Medulla oblongata (tissue), 1 donor: Measurements from ENCODE around the gene EMILIN2.
"Not testable (repeated sequence)": the region's sequence is repeated elsewhere in the genome, so short reads cannot be mapped to it uniquely, and the experiment has no call there.

Source experiments
- DNase-seq: peaks from one replicate; pipeline ENCODE4 v3.0.0-alpha.2; 2015; ENCODE audit errors: extremely low spot score

The EMILIN2 gene

DNA sequence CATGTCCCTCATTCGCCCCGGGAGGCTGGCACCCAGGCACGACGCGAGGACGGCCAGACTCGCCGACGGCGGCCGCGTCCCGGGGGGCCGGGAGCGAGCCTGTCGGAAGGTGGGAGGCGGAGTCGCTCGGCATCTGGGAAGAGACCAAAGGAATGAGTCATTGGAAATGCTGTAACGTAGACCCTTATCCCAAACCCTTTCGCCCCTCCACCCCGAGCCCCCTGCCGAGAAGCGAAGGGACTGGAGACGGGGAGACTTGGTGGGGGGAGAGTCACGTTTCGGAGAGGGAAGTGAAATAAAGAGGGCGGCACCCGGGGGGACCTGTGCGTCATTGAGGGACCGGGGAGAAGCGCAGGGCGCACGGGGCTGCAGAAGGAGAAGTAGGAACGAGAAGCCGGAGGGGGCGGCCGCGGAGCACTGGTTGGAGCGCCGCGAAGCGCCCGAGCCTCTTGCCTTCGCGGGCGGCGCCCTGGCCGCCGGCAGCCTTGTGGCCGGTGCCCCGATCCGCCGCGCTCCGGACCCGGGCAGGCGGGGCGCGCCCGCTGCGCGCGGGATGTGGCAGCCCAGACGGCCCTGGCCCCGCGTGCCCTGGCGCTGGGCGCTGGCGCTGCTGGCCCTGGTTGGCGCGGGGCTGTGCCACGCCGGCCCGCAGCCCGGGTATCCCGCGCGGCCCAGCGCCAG is at the start of gene EMILIN2:
Gene EMILIN2, plus strand, starts transcription at position 371 of the 681 bp plus-strand sequence. Its CDS starts 183 bp downstream, at position 554.
- DNase-seq, result no peak

DNA sequence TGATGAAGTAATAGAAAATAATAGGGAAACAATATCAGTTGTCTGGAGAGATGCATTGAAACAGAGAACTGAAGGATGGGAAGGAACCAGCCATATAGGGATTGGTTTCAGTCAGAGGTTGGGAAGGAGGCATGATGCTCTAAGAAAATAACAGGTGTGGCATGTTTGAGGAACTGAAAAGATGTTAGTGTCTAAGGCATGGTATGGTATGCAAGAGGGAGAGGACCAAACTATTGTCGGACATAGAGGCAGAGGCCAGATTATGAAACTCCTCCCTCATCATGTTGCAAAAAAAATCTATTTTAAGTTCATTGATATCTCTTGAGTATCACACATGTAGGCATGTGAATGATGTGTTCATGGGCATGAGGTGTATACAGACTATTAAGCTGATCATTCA is 48.9 kb upstream of the EMILIN2 start:
- DNase-seq, result no peak

DNA sequence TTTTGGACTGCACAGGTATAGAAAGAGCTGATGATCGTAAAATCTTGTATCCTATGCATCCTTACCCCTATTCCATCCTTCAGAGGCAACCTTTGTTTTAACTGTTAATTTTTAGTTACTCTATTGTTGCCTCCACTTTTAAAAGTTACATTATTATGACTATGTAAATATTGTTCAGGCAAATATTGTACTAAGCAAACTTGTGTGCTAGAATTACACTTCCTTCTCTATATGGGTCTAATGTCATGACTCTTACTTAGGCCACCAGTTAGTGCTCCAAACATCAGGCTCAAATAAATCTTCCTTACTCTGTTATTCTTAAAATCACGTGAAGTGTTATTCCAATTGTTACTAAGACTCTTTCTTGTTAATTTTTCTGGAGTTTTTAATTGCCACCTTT is 47.4 kb upstream of the EMILIN2 start:
- no peak for DNase-seq

DNA sequence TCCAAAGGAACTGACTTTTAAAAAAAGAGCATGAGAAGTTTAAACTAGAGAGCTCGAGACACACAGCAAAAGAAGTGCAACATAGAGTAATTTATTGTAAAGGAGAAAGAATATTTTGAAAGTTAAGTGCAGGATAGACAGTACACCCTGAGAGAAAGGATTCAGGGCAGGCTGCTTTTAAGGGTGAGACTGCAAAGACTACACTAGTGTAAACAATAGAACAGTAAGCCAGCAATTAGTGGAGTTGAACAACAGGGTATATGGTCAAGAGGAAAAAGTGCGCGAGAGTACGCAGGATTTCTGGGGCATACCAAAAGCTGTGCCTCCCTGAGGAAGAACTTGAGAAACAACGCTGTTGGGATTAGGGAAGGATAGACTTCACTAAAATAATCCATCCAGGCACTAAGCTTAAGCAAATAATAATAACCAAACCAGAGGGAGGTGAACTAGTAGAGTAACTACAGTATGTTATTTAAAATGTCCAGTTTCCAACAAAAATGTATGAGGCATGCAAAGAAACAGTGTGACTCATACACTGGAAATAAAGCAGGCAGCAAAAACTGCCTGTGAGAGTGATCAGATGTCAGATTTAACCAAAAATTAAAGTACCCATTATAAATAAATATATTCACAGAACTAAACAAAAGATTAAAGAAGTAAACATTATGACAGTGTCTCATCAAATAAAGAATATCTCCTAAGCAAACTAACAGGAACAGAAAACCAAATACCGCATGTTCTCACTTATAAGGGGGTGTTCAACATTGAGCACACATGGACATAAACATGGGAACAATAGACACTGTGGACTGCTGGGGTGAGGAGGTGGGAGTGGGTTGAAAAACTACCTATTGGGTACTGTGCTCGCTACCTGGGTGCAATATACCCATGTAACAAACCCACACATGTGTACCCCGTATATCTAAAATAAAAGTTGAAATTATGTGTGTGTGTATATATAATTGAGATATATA is 40.5 kb upstream of the EMILIN2 start:
- no peak for DNase-seq

DNA sequence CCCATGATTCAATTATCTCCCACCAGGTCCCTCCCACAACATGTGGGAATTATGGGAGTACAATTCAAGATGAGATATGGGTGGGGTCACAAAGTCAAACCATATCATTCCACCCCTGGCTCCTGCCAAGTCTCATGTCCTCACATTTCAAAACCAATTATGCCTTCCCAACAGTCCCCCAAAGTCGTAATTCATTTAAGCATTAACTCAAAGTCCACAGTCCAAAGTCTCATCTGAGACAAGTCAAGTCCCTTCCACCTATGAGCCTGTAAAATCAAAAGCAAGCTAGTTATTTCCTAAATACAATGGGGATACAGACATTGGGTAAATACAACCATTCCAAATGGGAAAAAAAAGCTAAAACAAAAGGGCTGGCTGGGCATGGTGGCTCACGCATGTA is 38.2 kb upstream of the EMILIN2 start:
- not testable (repeated sequence) for DNase-seq

DNA sequence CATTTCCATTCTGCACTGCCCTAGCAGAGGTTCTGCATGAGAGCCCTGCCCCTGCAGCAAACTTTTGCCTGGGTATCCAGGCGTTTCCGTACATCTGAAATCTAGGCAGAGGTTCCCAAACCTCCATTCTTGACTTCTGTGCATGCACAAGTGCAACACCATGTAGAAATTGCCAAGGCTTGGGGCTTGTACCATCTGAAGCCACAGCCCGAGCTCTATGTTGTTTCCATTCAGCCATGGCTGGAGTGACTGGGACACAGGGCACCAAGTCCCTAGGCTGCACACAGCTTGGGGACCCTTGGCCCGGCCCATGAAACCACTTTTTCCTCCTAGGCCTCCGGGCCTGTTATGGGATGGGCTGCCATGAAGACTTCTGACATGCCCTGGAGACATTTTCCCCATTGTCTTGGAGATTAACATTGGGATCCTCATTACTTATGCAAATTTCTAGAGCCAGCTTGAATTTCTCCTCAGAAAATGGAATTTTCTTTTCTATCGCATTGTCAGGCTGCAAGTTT is 37.1 kb upstream of the EMILIN2 start:
- DNase-seq, result not testable (repeated sequence)

DNA sequence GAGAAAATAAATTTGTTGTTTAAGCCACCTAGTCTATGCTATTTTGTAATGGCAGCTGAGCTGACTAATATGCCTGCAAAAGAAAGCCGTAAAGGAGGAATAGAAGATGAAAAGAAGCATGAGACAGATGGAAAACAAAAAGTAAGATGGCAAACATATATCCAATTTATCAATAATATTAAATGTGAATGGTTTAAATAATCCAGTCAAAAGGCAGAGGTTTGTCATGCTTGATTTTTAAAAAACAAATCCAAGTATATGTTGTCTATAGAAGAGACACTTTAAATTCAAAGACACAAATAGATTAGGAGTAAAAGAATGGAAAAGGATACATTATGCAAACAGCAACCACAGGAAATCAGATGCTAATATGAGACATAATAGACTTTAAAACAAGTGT is 35.4 kb upstream of the EMILIN2 start:
- no peak for DNase-seq

DNA sequence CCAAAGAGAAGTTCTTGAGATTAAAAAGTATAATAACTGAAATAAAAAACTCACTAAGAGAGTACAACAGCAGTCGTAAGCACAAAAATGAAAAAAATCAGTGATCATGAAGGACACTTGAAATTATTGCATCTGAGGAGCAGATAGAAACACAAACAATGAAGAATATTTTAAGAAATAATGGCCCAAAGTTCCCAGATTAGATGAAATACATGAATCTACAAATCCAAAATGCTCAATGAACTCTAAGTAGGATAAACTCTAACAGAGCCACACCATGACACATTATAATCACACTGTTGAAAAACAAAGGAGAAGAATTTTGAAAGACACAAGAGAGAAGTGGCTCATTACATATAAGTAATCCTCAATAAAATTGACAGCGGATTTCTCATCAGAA is 31.9 kb upstream of the EMILIN2 start:
- no peak for DNase-seq

DNA sequence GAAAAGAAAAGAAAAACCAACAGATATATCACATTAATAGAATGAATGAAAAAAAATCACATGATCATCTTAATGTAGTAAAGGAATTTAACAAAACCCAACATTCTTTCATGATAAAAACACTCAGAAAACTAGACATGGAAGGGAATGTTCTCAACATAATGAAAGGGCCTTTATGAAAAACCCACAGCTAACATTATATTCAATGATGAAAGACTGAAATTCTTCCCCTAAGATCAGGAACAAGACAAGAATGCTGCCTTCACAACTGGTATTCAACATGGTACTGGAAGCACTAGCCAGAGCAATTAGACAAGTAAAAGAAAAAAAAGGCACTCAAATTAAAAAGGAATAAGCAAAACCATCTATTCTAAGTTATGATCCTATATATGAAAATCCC is 28.5 kb upstream of the EMILIN2 start:
- no peak for DNase-seq

DNA sequence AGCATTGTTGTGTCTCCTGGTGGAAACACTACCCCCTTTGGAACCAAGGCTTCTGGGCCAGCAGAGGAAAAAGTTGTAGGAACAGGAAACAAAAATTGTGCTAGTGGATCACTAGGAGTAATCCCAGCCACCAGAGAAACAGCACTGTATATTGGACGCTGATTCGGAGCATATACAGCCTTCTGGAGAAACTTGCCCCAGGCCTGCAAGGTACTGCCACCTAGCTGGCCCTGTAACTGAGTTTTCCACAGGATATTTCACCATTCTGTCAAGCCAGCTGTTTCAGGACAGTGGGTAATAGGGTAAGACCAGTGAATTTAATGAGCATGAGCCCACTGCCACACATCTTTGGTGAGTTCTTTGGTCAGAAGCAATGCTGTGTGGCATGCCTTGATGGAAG is 25.1 kb upstream of the EMILIN2 start:
- DNase-seq, result no peak

DNA sequence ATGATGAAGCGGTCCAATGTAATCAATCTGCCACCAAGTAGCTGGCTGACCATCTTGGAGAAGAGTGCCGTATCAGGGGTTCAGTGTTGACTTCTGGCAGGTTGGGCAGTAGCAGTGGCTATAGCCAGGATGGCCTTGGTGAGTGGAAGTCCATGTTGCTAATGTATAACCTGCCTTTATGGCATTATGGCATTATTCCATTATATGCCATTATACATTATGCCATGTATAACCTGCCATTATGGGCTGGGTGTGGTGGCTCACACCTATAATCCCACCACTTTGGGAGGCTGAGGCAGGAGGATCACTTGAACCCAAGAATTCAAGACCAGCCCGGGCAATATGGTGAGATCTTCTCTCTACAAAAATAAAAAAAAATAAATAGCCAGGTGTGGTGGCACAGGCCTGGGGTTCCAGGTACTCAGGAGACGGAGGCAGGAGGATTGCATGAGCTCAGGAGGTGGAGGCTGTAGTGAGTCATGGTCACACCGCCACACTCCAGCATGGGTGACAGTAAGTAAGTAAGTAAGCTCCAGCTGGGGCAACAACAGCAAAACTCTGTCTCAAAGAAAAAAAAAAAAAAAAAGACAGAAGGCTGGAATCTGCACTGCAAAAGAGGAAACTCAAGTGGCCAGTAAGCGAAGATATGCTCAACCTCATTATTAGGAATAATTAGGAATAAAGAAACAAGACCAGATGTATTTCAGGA is 24.4 kb upstream of the EMILIN2 start:
- DNase-seq, result no peak

DNA sequence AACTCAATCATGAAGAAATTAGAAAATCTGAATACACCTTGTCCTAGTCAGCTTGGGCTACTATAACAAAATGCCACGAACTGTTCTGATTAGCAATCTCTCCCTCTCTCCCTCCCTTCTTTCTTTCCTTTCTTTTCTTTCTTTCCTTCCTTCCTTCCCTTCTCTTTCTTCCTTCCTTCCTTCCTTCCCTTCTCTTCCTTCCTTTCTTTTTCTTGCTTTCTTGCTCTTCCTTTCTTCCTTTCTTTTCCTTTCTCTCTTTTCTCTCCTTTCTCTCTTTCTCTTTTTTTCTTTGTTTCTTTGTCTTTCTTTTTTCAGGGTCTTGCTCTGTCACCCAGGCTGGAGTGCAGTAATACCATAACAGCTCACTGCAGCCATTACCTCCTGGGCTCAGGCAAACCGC is 23.6 kb upstream of the EMILIN2 start:
- no peak for DNase-seq

DNA sequence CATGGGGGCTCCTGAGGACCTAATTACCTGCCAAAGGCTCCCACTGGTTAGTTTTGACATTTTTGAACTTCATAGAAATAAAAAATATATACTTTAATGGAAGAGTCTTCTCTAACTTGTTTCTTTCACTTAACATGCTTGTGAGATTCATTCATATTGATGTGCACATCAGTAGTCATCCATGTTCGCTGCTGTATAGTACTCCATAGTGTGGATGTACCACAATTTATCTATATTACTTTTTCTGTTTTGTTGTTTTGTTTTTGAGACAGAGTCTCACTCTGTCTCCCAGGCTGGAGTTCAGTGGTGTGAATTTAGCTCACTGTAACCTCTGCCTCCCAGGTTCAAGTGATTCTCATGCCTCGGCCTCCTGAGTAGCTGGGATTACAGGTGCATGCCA is 22.8 kb upstream of the EMILIN2 start:
- no peak for DNase-seq

DNA sequence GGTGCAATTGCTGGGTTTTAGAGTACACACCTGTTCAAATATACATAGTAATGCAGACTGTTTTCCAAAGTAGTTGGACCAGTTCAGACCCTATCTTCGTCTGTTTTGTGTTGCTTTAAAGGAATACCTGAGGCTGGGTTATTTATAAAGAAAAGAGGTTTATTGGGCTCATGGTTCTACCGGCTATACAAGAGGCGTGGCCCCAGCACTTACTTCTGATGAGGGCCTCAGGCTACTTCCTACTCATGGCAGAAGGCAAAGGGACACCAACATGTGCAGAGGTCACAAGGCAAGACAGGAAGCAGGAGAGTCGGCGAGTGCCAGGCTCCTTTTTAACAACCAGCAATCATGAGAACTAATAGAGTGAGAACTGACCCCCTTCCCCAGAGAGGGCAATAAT is 21.9 kb upstream of the EMILIN2 start:
- DNase-seq, result no peak

DNA sequence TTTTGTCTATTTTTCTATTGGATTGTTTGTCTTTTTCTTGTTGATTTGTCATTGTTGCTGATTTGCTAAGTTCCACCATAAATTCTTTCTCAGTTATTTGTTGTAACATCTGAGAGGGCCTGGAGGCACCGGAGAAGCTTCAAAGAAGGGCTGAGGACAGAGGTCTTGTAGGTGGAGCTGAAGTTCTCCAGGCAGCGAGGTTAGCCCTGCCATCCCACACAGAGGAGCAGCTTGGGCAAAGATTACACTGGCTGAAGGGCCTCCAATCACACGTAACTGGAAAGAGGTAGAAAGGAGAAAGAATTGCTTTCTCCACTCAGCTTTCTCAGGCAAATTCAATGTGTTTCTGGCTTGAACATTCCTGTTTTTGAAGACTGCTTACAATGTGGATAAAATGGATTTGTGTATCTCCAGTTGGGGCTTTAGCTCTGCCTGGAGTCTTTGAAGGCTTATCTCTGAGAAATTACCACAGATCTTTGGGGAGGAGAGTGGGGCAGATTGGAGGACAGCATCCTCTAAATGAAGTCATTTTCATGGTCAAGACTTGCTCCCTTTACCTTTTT is 21.1 kb upstream of the EMILIN2 start:
- DNase-seq, result no peak

DNA sequence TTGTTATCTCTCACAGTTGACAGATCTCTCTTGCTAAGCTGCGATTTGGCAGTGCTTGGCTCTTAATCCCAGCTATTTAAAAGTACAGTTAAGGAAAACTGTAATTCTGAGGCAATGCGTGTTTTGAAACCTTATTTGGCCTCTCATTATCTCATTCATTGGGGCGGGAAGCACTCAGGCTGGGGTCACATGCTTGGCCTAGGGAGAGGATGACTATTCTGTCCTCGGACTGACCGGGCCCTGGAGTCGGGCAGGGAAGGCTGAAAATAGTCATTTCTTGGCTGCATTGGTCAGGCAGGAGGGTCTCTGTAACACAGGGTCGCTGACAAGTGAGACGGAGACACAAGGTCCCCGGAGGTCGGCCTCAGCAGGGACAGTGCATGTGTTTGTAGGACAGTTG is 20.2 kb upstream of the EMILIN2 start:
- DNase-seq, result no peak

DNA sequence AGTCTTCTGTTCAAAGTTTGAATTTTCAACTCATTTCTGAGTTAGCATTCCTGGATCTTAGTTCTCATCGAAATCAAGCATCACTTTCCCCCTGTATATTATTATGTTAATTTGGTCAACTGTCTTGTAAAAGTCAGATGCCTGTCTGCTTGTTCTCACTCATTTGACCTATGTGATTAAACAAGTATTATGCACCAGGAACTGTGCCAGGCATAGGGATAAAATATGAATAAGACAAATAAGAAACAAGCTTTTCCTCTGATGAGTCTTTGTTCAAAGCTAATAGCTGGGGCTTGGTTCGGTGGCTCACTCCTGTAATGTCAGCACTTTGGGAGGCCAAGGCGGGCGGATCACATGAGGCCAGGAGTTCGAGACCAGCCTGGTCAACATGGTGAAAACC is 19.7 kb upstream of the EMILIN2 start:
- no peak for DNase-seq

DNA sequence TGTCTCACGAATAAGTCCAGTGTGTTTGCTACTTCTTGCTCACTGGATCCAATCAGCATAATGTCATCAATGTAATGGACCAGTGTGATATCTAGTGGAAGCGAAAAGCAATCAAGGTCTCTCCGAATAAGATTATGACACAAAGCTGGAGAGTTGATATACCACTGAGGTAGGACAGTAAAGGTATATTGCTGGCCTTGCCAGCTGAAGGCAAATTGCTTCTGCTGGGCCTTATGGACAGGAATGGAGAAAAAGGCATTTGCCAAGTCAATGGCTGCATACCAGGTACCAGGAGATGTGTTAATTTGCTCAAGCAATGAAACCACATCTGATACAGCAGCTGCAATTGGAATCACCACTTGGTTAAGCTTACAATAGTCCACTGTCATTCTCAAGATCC is 10.7 kb upstream of the EMILIN2 start:
- DNase-seq, result not testable (repeated sequence)

DNA sequence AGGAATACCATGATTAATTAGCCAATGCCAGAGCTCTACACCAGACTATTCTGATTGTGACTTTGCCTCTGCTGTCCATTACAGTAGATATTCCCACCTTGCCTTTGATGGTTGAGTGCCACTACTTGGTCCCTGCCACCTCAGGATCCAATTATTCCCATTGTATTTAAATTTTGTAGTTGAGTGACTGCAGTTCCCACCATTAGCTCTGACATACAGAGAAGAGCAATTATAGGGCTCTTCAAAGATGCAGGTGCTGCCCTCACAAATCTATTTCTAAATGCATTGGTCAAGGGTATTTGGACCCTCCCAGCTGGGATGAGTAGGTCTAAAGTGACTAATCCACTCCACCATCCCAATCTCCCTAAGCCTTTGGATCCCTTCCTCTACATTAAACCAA is 9.5 kb upstream of the EMILIN2 start:
- DNase-seq, result not testable (repeated sequence)

DNA sequence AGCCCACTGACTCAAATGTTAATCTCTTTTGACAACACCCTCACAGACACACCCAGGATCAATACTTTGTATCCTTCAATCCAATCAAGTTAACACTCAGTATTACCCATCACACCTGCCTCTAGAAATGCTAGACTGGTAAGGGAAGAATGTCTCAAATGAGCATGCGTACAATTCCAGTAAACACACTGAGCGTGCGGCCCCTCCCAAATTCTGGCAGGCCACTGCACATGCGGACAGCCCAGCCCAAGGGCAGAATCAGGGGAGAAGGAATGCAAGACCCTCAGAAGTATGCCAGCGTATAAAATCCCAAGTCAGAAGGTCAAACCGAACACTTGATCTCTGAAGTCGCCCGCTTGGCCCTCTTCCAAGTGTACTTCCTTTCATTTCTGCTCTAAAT is 7.6 kb upstream of the EMILIN2 start:
- no peak for DNase-seq

DNA sequence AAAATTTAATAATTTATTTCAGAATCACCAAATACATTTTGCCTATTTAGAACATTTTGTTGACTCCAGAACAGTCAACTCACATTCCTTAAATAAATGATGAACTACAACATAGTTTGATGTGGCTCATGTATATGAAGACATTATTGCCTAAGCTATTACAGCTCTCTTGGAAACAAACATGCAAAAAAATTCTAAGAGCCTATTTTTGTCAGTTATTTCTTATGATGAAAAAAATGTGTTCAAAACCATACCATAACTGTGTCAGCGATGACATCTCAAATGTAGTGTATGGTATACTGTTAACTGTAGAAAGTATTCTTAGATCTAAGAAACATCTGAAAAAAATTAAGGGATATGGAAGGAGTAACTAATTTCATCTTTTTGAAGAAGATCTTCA is 6.3 kb upstream of the EMILIN2 start:
- DNase-seq, result no peak

DNA sequence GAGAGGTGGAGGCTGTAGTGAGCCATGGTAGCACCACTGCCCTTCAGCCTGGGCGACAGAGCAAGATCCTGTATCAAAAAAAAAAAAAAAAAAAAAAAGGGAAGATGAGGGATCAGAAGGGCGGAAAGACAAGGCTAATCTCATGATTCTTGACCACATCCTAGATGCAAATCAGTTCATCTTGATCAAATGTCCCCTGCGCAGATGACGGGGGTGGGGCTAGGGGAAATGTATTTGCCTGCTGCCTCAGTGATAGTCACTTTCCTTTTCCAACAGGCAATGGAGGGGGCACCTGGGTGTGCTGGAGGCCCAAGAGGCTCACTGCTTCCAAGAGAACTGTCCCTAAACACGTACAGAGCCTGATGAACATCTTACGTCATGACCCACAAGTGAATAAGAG is 3.7 kb upstream of the EMILIN2 start:
- DNase-seq, result no peak
